Tibial artery (tissue), 4 donors: ENCODE measurements around the gene LYPD6B.

Experiments used
- DNase-seq, 2 donors: peaks; one replicate each; pipeline ENCODE4 v3.0.0-alpha.2; 2019
- H3K27ac ChIP-seq, 2 donors: fragments of 200-600 bp; sonication (generic) in 1 of 2; 1 replicate in 1 of 2; 2 replicates in 1 of 2; pipeline ENCODE4 v1.5.1; 2018 to 2019; ENCODE audit warnings: mild to moderate bottlenecking in 1 of 2
- H3K27me3 ChIP-seq, 2 donors: fragments of 200-600 bp; sonication (generic) in 1 of 2; one replicate each; pipeline versions ENCODE4 v1.5.1 to v1.6.0; 2016 to 2019
- H3K36me3 ChIP-seq, 3 donors: fragments of 200-600 bp; sonication (generic) in 2 of 3; one replicate each; pipeline ENCODE4 v1.5.1; 2016 to 2019; ENCODE audit warnings: mild to moderate bottlenecking in 2 of 3
- H3K4me1 ChIP-seq, 4 donors: fragments of 200-600 bp; sonication (generic) in 2 of 4; 1 replicate in 3 of 4; 2 replicates in 1 of 4; pipeline ENCODE4 v1.5.1; 2016 to 2019
- H3K4me3 ChIP-seq, 2 donors: fragments of 200-600 bp; sonication (generic) in 1 of 2; 1 replicate in 1 of 2; 2 replicates in 1 of 2; pipeline ENCODE4 v1.5.1; 2018 to 2019; ENCODE audit warnings: mild to moderate bottlenecking in 2 of 2
- H3K9me3 ChIP-seq, 3 donors: fragments of 200-600 bp; sonication (generic) in 1 of 3; one replicate each; pipeline ENCODE4 v1.5.1; 2016 to 2019
- CTCF ChIP-seq, 2 experiments: fragments of 200-600 bp in 1 of 2; fragments of 450-650 bp in 1 of 2; IDR thresholded peaks; one replicate each; pipeline ENCODE4 v1.5.1; 2017 to 2019; ENCODE audit warnings: antibody characterized with exemption in 2 of 2, mild to moderate bottlenecking in 1 of 2, moderate library complexity in 1 of 2
- intact Hi-C: fragments of 100-400 bp; cut with DNase I; formaldehyde crosslinking; loops from one replicate; pipeline ENCODE4 v1.15.0; 2023; ENCODE audit warnings: low total_unique reads

LYPD6B gene

GRCh38 chr2:149084924-149085795, 46.7 kb downstream of the LYPD6B start:
- Histone ChIP-seq H3K27me3 (no peaks in the 10 kb centered on the region), H3K4me1 (peaks cover 0 to 11% (median 3%) of the 10 kb centered on the region in 4 donors), H3K9me3 (no peaks in the 10 kb centered on the region), H3K27ac (no peak overlapping the region), H3K36me3 (no peaks in the 10 kb centered on the region), H3K4me3 (no peak overlapping the region)
- no peak for TF ChIP-seq CTCF (IDR thresholded peaks at IDR 0.05)
- no peak for DNase-seq
- intact Hi-C loops, result no loop called here

- Histone ChIP-seq H3K36me3 (no peaks in the 10 kb centered on the region), H3K27me3 (no peaks in the 10 kb centered on the region), H3K9me3 (no peaks in the 10 kb centered on the region), H3K27ac (no peak overlapping the region), H3K4me3 (no peak overlapping the region), H3K4me1 (peaks cover 0 to 11% (median 3%) of the 10 kb centered on the region in 4 donors)
- no peak for TF ChIP-seq CTCF (IDR thresholded peaks at IDR 0.05)
- intact Hi-C loops, result no loop called here
- DNase-seq, result no peak
Measured at GRCh38 chr2:149087751-149088150, 49.3 kb downstream of the LYPD6B start.

GRCh38 chr2:149089068-149089467, 50.6 kb downstream of the LYPD6B start:
- H3K9me3 ChIP-seq, result no peaks in the 10 kb centered on the region
- no peaks in the 10 kb centered on the region for H3K27me3 ChIP-seq

GRCh38 chr2:149090706-149091105, 52.2 kb downstream of the LYPD6B start:
- intact Hi-C loops, result no loop called here
- Histone ChIP-seq H3K36me3 (no peaks in the 10 kb centered on the region), H3K27me3 (no peaks in the 10 kb centered on the region), H3K4me3 (no peak overlapping the region), H3K4me1 (peaks cover 0 to 3% (median 0%) of the 10 kb centered on the region in 4 donors), H3K27ac (no peak overlapping the region), H3K9me3 (no peaks in the 10 kb centered on the region)
- TF ChIP-seq CTCF (IDR thresholded peaks at IDR 0.05), result no peak
- no peak for DNase-seq

More at GRCh38 chr2:149089068-149089467, 50.6 kb downstream of the LYPD6B start:
- peaks cover 0 to 11% (median 3%) of the 10 kb centered on the region in 4 donors for H3K4me1 ChIP-seq
- TF ChIP-seq CTCF (IDR thresholded peaks at IDR 0.05), result no peak
- no peak overlapping the region for H3K4me3 ChIP-seq
- H3K27ac ChIP-seq, result no peak overlapping the region
- DNase-seq, result no peak
- H3K36me3 ChIP-seq, result no peaks in the 10 kb centered on the region
- intact Hi-C loops, result no loop called here

GRCh38 chr2:149093579-149093978, 55.1 kb downstream of the LYPD6B start:
- H3K4me3 ChIP-seq, result no peak overlapping the region
- DNase-seq, result no peak
- no peak overlapping the region for H3K27ac ChIP-seq
- no peak for TF ChIP-seq CTCF (IDR thresholded peaks at IDR 0.05)
- intact Hi-C loops, result no loop called here
- H3K36me3 ChIP-seq, result no peaks in the 10 kb centered on the region
- H3K4me1 ChIP-seq, result no peaks in the 10 kb centered on the region
- H3K27me3 ChIP-seq, result no peaks in the 10 kb centered on the region
- no peaks in the 10 kb centered on the region for H3K9me3 ChIP-seq
